H9 (cell line): Measurements from ENCODE around the gene ALOX5AP. TPM values are rescaled to one million over a fixed set of nuclear protein-coding genes. Genes with fewer than 3 reads are reported as not detected.

Source experiments
- DNase-seq: peaks from one replicate; pipeline ENCODE4 v3.0.0-alpha.2; 2017
- H2AFZ ChIP-seq: one replicate; pipeline ENCODE4 v1.6.1; 2013; ENCODE audit warnings: mild to moderate bottlenecking, low read length, control low read depth, moderate library complexity
- H2AK5ac ChIP-seq: 2 replicates; pipeline ENCODE4 v1.6.1; 2013; ENCODE audit warnings: low read length, control low read depth, mixed read lengths; ENCODE audit not compliant: insufficient read length
- H2BK120ac ChIP-seq: one replicate; pipeline ENCODE4 v1.6.1; 2013; ENCODE audit warnings: low read depth, mild to moderate bottlenecking, low read length, control low read depth, inconsistent platforms; ENCODE audit not compliant: poor library complexity, severe bottlenecking
- H2BK12ac ChIP-seq: 2 replicates; pipeline ENCODE4 v1.6.1; 2013; ENCODE audit warnings: low read length, control low read depth, mixed read lengths, low read depth; ENCODE audit not compliant: insufficient read length
- H2BK15ac ChIP-seq: 2 replicates; pipeline ENCODE4 v1.6.1; 2013; ENCODE audit warnings: low read depth, low read length, control low read depth
- H2BK20ac ChIP-seq: one replicate; pipeline ENCODE4 v1.6.1; 2013; ENCODE audit warnings: low read depth, mild to moderate bottlenecking, low read length, control low read depth, inconsistent platforms; ENCODE audit not compliant: poor library complexity, severe bottlenecking
- H2BK5ac ChIP-seq: 2 replicates; pipeline ENCODE4 v1.6.1; 2013; ENCODE audit warnings: low read length, control low read depth, mixed read lengths; ENCODE audit not compliant: insufficient read length
- H3K14ac ChIP-seq: 2 replicates; pipeline ENCODE4 v1.6.1; 2013; ENCODE audit warnings: low read length, control low read depth; ENCODE audit not compliant: insufficient read depth
- H3K18ac ChIP-seq: 2 replicates; pipeline ENCODE4 v1.6.1; 2013; ENCODE audit warnings: low read depth, mild to moderate bottlenecking, mixed read lengths, low read length, control low read depth; ENCODE audit not compliant: insufficient read length
- H3K23ac ChIP-seq: 2 replicates; pipeline ENCODE4 v1.6.1; 2013; ENCODE audit warnings: low read length, control low read depth, mixed read lengths, low read depth; ENCODE audit not compliant: insufficient read length
- H3K23me2 ChIP-seq: 2 replicates; pipeline ENCODE4 v1.6.1; 2013; ENCODE audit warnings: low read depth, mild to moderate bottlenecking, mixed read lengths, low read length, control low read depth; ENCODE audit not compliant: insufficient read length, poor library complexity, severe bottlenecking
- H3K27ac ChIP-seq: 2 replicates; pipeline ENCODE4 v1.5.1; 2013; ENCODE audit warnings: low read length, control low read depth, mixed read lengths, low read depth; ENCODE audit not compliant: insufficient read length
- H3K27me3 ChIP-seq: 2 replicates; pipeline ENCODE4 v1.6.1; 2013; ENCODE audit warnings: low read length, control low read depth, inconsistent platforms; ENCODE audit not compliant: insufficient read depth
- H3K4ac ChIP-seq: 2 replicates; pipeline ENCODE4 v1.6.1; 2013; ENCODE audit warnings: low read depth, mild to moderate bottlenecking, control low read depth, inconsistent platforms, low read length, moderate library complexity
- H3K4me1 ChIP-seq: 2 replicates; pipeline ENCODE4 v1.6.1; 2013; ENCODE audit warnings: low read length, control low read depth, inconsistent platforms; ENCODE audit not compliant: insufficient read depth
- H3K4me2 ChIP-seq: 2 replicates; pipeline ENCODE4 v1.6.1; 2013; ENCODE audit warnings: low read length, control low read depth, mixed read lengths; ENCODE audit not compliant: insufficient read length, insufficient read depth
- H3K56ac ChIP-seq: 2 replicates; pipeline ENCODE4 v1.6.1; 2013; ENCODE audit warnings: low read depth, mild to moderate bottlenecking, mixed read lengths, low read length, control low read depth; ENCODE audit not compliant: insufficient read length
- H3K79me1 ChIP-seq: 2 replicates; pipeline ENCODE4 v1.6.1; 2013; ENCODE audit warnings: low read depth, mild to moderate bottlenecking, moderate library complexity, low read length, control low read depth, inconsistent platforms; ENCODE audit not compliant: insufficient read depth, poor library complexity, severe bottlenecking
- H3K79me2 ChIP-seq: 2 replicates; pipeline ENCODE4 v1.6.1; 2013; ENCODE audit warnings: low read length, control low read depth, inconsistent platforms; ENCODE audit not compliant: insufficient read depth
- H3K9ac ChIP-seq: 2 replicates; pipeline ENCODE4 v1.6.1; 2013; ENCODE audit warnings: low read length, control low read depth, mixed read lengths; ENCODE audit not compliant: insufficient read length; ENCODE audit errors: extremely low read depth
- H3K9me3 ChIP-seq: one replicate; pipeline ENCODE4 v1.6.1; 2013; ENCODE audit warnings: low read depth, low read length, inconsistent platforms; ENCODE audit not compliant: control insufficient read depth
- H3T11ph ChIP-seq: one replicate; pipeline ENCODE4 v1.6.1; 2013; ENCODE audit warnings: mild to moderate bottlenecking, low read length, control low read depth, inconsistent platforms
- H4K20me1 ChIP-seq: one replicate; pipeline ENCODE4 v1.6.1; 2013; ENCODE audit not compliant: control insufficient read depth, insufficient read length, insufficient read depth
- H4K5ac ChIP-seq: 2 replicates; pipeline ENCODE4 v1.6.1; 2013; ENCODE audit warnings: low read depth, mild to moderate bottlenecking, mixed read lengths, low read length, control low read depth; ENCODE audit not compliant: insufficient read length
- H4K8ac ChIP-seq: replicated peaks from 2 replicates; pipeline ENCODE4 v1.6.1; 2013; ENCODE audit warnings: low read length, control low read depth, mixed read lengths, low read depth; ENCODE audit not compliant: insufficient read length
- H4K91ac ChIP-seq: 2 replicates; pipeline ENCODE4 v1.6.1; 2013; ENCODE audit warnings: low read depth, mild to moderate bottlenecking, moderate library complexity, mixed read lengths, low read length, control low read depth; ENCODE audit not compliant: insufficient read length
- H3K27ac Mint-ChIP-seq, 3 experiments: 2 replicates in 2 of 3; 3 replicates in 1 of 3; pipeline ENCODE4 v1.8.0; 2020 to 2021; ENCODE audit warnings: mixed read lengths in 3 of 3, mild to moderate bottlenecking in 1 of 3, moderate library complexity in 1 of 3
- H3K27me3 Mint-ChIP-seq: 2 replicates; pipeline ENCODE4 v1.8.0; 2021; ENCODE audit warnings: low read depth, mild to moderate bottlenecking, moderate library complexity, mixed read lengths
- H3K36me3 Mint-ChIP-seq, 3 experiments: 2 replicates in 2 of 3; 3 replicates in 1 of 3; pipeline ENCODE4 v1.8.0; 2020 to 2021; ENCODE audit warnings: low read depth in 3 of 3, mixed read lengths in 3 of 3; ENCODE audit not compliant: insufficient read depth in 1 of 3
- H3K4me1 Mint-ChIP-seq, 2 experiments: 2 replicates each; pipeline ENCODE4 v1.8.0; 2020; ENCODE audit warnings: mixed read lengths in 2 of 2
- H3K4me3 Mint-ChIP-seq, 2 experiments: 2 replicates in 1 of 2; 3 replicates in 1 of 2; pipeline ENCODE4 v1.8.0; 2020 to 2021; ENCODE audit warnings: mild to moderate bottlenecking in 2 of 2, mixed read lengths in 2 of 2, moderate library complexity in 1 of 2
- H3K9me3 Mint-ChIP-seq, 2 experiments: 2 replicates in 1 of 2; 3 replicates in 1 of 2; pipeline ENCODE4 v1.8.0; 2020; ENCODE audit warnings: mild to moderate bottlenecking in 2 of 2, mixed read lengths in 2 of 2, moderate library complexity in 1 of 2
- WGBS: extraction: QIAGEN DNeasy Blood & Tissue Kit; methylation state at CpG from one replicate; pipeline ENCODE4 v1.1.7; 2013; ENCODE audit warnings: missing lambda C conversion rate, low lambda C conversion rate, mixed read lengths; ENCODE audit not compliant: insufficient read length; ENCODE audit errors: extremely low coverage; 5-methylcytosine and 5-hydroxymethylcytosine counted together
- long read RNA-seq: library from polyadenylated mRNA; unstranded; transcript quantifications from one replicate; pipeline ENCODE4 v2.0.0, GENCODE V29; 2020
- total RNA-seq: library from RNA; stranded (reverse); gene quantifications from 2 replicates; pipeline ENCODE4 v1.2.1, GENCODE V29; 2021
- TF ChIP-seq, protein P1 (sequence below): fragments of 200-600 bp; sonication (generic); conservative IDR thresholded peaks from 3 replicates; pipeline ENCODE4 v1.8.0; 2021; ENCODE audit warnings: antibody characterized with exemption, mild to moderate bottlenecking

ALOX5AP gene
- total RNA-seq, result not detected in 2 replicates
- long read RNA-seq, result 0 reads

DNA sequence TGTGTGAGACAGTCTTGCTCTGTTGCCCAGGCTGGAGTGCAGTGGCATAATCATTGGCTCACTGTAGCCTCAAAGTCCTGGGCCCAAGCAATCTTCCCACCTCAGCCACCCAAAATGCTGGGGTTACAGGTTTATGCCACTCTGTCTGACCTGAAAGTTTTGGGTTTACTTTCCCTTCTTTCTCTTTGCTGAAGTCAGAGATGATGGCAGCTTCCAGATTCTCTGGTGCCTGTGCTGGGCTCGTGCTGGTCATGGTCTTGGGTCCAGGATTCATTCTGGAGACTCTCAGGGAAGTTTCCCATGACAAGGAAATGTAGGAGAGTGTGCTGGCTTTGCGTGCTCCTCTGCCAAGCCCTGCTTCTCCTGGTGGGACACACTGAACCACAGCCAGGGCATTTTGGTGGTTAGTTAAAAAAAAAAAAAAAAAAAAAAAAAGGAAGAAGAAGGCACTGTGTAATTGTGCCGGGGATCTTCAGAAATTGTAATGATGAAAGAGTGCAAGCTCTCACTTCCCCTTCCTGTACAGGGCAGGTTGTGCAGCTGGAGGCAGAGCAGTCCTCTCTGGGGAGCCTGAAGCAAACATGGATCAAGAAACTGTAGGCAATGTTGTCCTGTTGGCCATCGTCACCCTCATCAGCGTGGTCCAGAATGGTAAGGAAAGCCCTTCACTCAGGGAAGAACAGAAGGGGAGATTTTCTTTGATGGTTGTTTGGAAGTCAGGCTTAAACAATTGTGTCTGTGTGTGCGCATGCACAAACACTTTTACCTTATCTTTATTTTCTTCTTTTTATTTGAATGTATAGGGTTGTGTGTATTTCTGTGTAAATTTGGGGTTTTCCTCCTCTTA is at the start of gene ALOX5AP:
ALOX5AP (plus strand) TSS at position 519 of the 847 bp plus-strand sequence; CDS start at position 582, 63 bp downstream.
- no peak within 1 kb of the TSS for H3K4me3 Mint-ChIP-seq
- WGBS, result no CpG with 5 or more reads among the region's 6 CpGs

More for the DNA sequence above, at the start of gene ALOX5AP:
- H3K9ac ChIP-seq, result no peak within 1 kb of the TSS
- H3K27me3 ChIP-seq, result no peaks in the 10 kb centered on the region
- no peak within 1 kb of the TSS for H2BK12ac ChIP-seq
- H3K79me2 ChIP-seq, result no peaks in the 10 kb centered on the region
- H2AK5ac ChIP-seq, result no peak within 1 kb of the TSS
- Mint-ChIP-seq H3K9me3 (no peaks in the 10 kb centered on the region), H3K36me3 (no peaks in the 10 kb centered on the region), H3K27ac (no peak within 1 kb of the TSS), H3K27me3 (no peaks in the 10 kb centered on the region; the same call in 1 of the 2 replicates), H3K4me1 (peaks cover 10 to 15% of the 10 kb centered on the region in 2 experiments)
- no peak within 1 kb of the TSS for H2BK20ac ChIP-seq
- no peak within 1 kb of the TSS for H4K8ac ChIP-seq
- no peak within 1 kb of the TSS for H4K91ac ChIP-seq
- no peaks in the 10 kb centered on the region for H3K9me3 ChIP-seq
- H3K18ac ChIP-seq, result no peak within 1 kb of the TSS
- H2BK15ac ChIP-seq, result no peak within 1 kb of the TSS
- no peaks in the 10 kb centered on the region for H3K23me2 ChIP-seq
- no peak within 1 kb of the TSS for H3T11ph ChIP-seq
- no peak within 1 kb of the TSS for H2AFZ ChIP-seq
- H3K56ac ChIP-seq, result no peak within 1 kb of the TSS
- no peak within 1 kb of the TSS for H3K23ac ChIP-seq
- no peak within 1 kb of the TSS for H2BK5ac ChIP-seq
- no peak within 1 kb of the TSS for H3K14ac ChIP-seq
- H3K4me2 ChIP-seq, result no peak within 1 kb of the TSS
- no peaks in the 10 kb centered on the region for H3K79me1 ChIP-seq
- no peaks in the 10 kb centered on the region for H4K20me1 ChIP-seq
- no peak within 1 kb of the TSS for H4K5ac ChIP-seq
- H3K4me1 ChIP-seq, result no peaks in the 10 kb centered on the region
- TF ChIP-seq, protein P1, sequence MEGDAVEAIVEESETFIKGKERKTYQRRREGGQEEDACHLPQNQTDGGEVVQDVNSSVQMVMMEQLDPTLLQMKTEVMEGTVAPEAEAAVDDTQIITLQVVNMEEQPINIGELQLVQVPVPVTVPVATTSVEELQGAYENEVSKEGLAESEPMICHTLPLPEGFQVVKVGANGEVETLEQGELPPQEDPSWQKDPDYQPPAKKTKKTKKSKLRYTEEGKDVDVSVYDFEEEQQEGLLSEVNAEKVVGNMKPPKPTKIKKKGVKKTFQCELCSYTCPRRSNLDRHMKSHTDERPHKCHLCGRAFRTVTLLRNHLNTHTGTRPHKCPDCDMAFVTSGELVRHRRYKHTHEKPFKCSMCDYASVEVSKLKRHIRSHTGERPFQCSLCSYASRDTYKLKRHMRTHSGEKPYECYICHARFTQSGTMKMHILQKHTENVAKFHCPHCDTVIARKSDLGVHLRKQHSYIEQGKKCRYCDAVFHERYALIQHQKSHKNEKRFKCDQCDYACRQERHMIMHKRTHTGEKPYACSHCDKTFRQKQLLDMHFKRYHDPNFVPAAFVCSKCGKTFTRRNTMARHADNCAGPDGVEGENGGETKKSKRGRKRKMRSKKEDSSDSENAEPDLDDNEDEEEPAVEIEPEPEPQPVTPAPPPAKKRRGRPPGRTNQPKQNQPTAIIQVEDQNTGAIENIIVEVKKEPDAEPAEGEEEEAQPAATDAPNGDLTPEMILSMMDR, result no peak
- H3K27ac ChIP-seq, result no peak within 1 kb of the TSS
- no peak for DNase-seq
- H3K4ac ChIP-seq, result no peak within 1 kb of the TSS
- H2BK120ac ChIP-seq, result no peak within 1 kb of the TSS
